AG20443 (cell line): ENCODE results near the gene HSPA14.
"Not testable (repeated sequence)": the region's sequence is repeated elsewhere in the genome, so short reads cannot be mapped to it uniquely, and the experiment has no call there.

Source experiments
- DNase-seq: peaks from one replicate; pipeline ENCODE4 v3.0.0; 2012; ENCODE audit warnings: low spot score, mixed read lengths

Gene HSPA14

GRCh38 chr10:14884082-14884481 is 46.0 kb downstream of the HSPA14 start:
- no peak for DNase-seq

- DNase-seq, result no peak
These were observed 51.2 kb downstream of the HSPA14 start for GRCh38 chr10:14889318-14889717.

GRCh38 chr10:14891151-14891550 is 53.0 kb downstream of the HSPA14 start:
- DNase-seq, result no peak

- peak; percentile 43 for DNase-seq
These were observed 66.2 kb downstream of the HSPA14 start for GRCh38 chr10:14904316-14904732.

- no peak for DNase-seq
These were observed 66.8 kb downstream of the HSPA14 start for GRCh38 chr10:14904864-14905263.

GRCh38 chr10:14905890-14906289 is 67.8 kb downstream of the HSPA14 start:
- no peak for DNase-seq

GRCh38 chr10:14906765-14907164 is 68.7 kb downstream of the HSPA14 start:
- no peak for DNase-seq

GRCh38 chr10:14907591-14907990 is 69.5 kb downstream of the HSPA14 start:
- not testable (repeated sequence) for DNase-seq

GRCh38 chr10:14909101-14909500 is 71.0 kb downstream of the HSPA14 start:
- no peak for DNase-seq

GRCh38 chr10:14910953-14911352 is 72.8 kb downstream of the HSPA14 start:
- no peak for DNase-seq

GRCh38 chr10:14911801-14912200 is 73.7 kb downstream of the HSPA14 start:
- no peak for DNase-seq

GRCh38 chr10:14916600-14916999 is 78.5 kb downstream of the HSPA14 start:
- DNase-seq, result no peak

- DNase-seq, result no peak
These were observed 79.7 kb downstream of the HSPA14 start for GRCh38 chr10:14917827-14918226.

- no peak for DNase-seq
These were observed 80.9 kb downstream of the HSPA14 start for GRCh38 chr10:14918964-14919363.
